Neural cell (in vitro differentiated cells): Measurements from ENCODE around the gene EPHA5.

Experiments
- CTCF ChIP-seq: fragments of 450-650 bp; IDR thresholded peaks from 2 replicates; pipeline ENCODE4 v1.5.1; 2014; ENCODE audit warnings: antibody characterized with exemption, mild to moderate bottlenecking, moderate library complexity; ENCODE audit not compliant: poor library complexity, severe bottlenecking
- EP300 ChIP-seq: fragments of 450-650 bp; conservative IDR thresholded peaks from 2 replicates; pipeline ENCODE4 v1.6.1; 2014; ENCODE audit warnings: antibody characterized with exemption, mild to moderate bottlenecking, moderate library complexity; ENCODE audit not compliant: poor library complexity, severe bottlenecking
- EZH2 ChIP-seq: fragments of 200-600, 300-800 bp; shearing (Covaris generic), sonication (generic); IDR thresholded peaks from 2 replicates; pipeline ENCODE4 v1.6.1; 2014; ENCODE audit warnings: antibody characterized with exemption, low read length, borderline replicate concordance, mild to moderate bottlenecking; ENCODE audit not compliant: insufficient read depth, poor library complexity, severe bottlenecking
- MXI1 ChIP-seq: fragments of 450-650 bp; conservative IDR thresholded peaks from 2 replicates; pipeline ENCODE4 v1.6.1; 2014; ENCODE audit warnings: antibody characterized with exemption, mild to moderate bottlenecking; ENCODE audit not compliant: poor library complexity, severe bottlenecking
- RAD21 ChIP-seq: fragments of 450-650 bp; conservative IDR thresholded peaks from 2 replicates; pipeline ENCODE4 v1.6.1; 2014; ENCODE audit warnings: antibody characterized with exemption, mild to moderate bottlenecking, moderate library complexity
- SMC3 ChIP-seq: fragments of 450-650 bp; conservative IDR thresholded peaks from 2 replicates; pipeline ENCODE4 v1.6.1; 2014; ENCODE audit warnings: antibody characterized with exemption, mild to moderate bottlenecking, moderate library complexity; ENCODE audit not compliant: poor library complexity
- TAF1 ChIP-seq: IDR thresholded peaks from 2 replicates; pipeline ENCODE4 v1.6.1; 2012; ENCODE audit warnings: low read depth

GRCh38 chr4:65696436-65696835 is 26.1 kb upstream of the EPHA5 start:
- TF ChIP-seq CTCF: no peak
- no peak for TF ChIP-seq TAF1
- TF ChIP-seq EZH2: no peak
- no peak for TF ChIP-seq MXI1
- no peak for TF ChIP-seq SMC3
- TF ChIP-seq EP300: no peak
- no peak for TF ChIP-seq RAD21
